ENCODE measurements around the gene TPPP3.

The TPPP3 gene

GRCh38 chr16:67438098-67438791 is 44.9 kb upstream of the TPPP3 start:
- no peak for TF ChIP-seq CTCF (IDR thresholded peaks at IDR 0.05; ENCODE audit: insufficient read depth, low read length, missing control alignments)
- ChIA-PET CTCF (interaction anchor here (1.0 to 2.3 kb wide), 5 partner anchors 9 to 21 kb away, joined by 3 to 19 read pairs (median 6); no protein-coding TSS in a partner anchor), POLR2A (no interaction called here)
- no peak overlapping the region for H3K4me3 ChIP-seq (ENCODE audit: low read depth, low read length)
- DNase-seq (ENCODE audit: low read depth, low spot score) = no peak

GRCh38 chr16:67437513-67437912 is 44.2 kb upstream of the TPPP3 start:
- DNase-seq (ENCODE audit: low read depth, low spot score) = no peak
- CTCF ChIA-PET = interaction anchor here (0.7 to 2.3 kb wide), 3 partner anchors 10 to 12 kb away, joined by 3 to 8 read pairs (median 4); no protein-coding TSS in a partner anchor
- H3K4me3 ChIP-seq (ENCODE audit: low read depth, low read length) = no peak overlapping the region
- no peak for TF ChIP-seq CTCF (IDR thresholded peaks at IDR 0.05; ENCODE audit: insufficient read depth, low read length, missing control alignments)
- POLR2A ChIA-PET = no interaction called here

GRCh38 chr16:67436640-67437193 is 43.4 kb upstream of the TPPP3 start:
- no peak overlapping the region for H3K4me3 ChIP-seq (ENCODE audit: low read depth, low read length)
- ChIA-PET CTCF (interaction anchor here (0.7 to 1.4 kb wide), 4 partner anchors 9 to 20 kb away, joined by 3 to 4 read pairs (median 4); partner anchors contain the start of gene ZDHHC1), POLR2A (no interaction called here)
- DNase-seq (ENCODE audit: low read depth, low spot score) = no peak
- TF ChIP-seq CTCF (IDR thresholded peaks at IDR 0.05; ENCODE audit: insufficient read depth, low read length, missing control alignments) = no peak

GRCh38 chr16:67435758-67436164 is 42.5 kb upstream of the TPPP3 start:
- ChIA-PET POLR2A (no interaction called here), CTCF (interaction anchor here (1.0 to 1.4 kb wide), 3 partner anchors 9 to 19 kb away, joined by 3 to 4 read pairs (median 3); partner anchors contain the start of gene ZDHHC1)
- no peak for DNase-seq (ENCODE audit: low read depth, low spot score)
- H3K4me3 ChIP-seq (ENCODE audit: low read depth, low read length) = no peak overlapping the region
- no peak for TF ChIP-seq CTCF (IDR thresholded peaks at IDR 0.05; ENCODE audit: insufficient read depth, low read length, missing control alignments)

GRCh38 chr16:67433131-67433719 is 39.9 kb upstream of the TPPP3 start:
- DNase-seq (ENCODE audit: low read depth, low spot score) = no peak
- POLR2A ChIA-PET = no interaction called here
- H3K4me3 ChIP-seq (ENCODE audit: low read depth, low read length) = no peak overlapping the region
- no peak for TF ChIP-seq CTCF (IDR thresholded peaks at IDR 0.05; ENCODE audit: insufficient read depth, low read length, missing control alignments)
- CTCF ChIA-PET = interaction anchor here (0.8 to 3.4 kb wide), 8 partner anchors 10 to 51 kb away, joined by 3 to 11 read pairs (median 4); partner anchors contain the start of genes ATP6V0D1 and ZDHHC1

- ChIA-PET CTCF (interaction anchor here (1.1 to 3.4 kb wide), 4 partner anchors 19 to 148 kb away, joined by 3 to 11 read pairs (median 4); no protein-coding TSS in a partner anchor), POLR2A (no interaction called here)
- DNase-seq (ENCODE audit: low read depth, low spot score) = no peak
- no peak for TF ChIP-seq CTCF (IDR thresholded peaks at IDR 0.05; ENCODE audit: insufficient read depth, low read length, missing control alignments)
- no peak overlapping the region for H3K4me3 ChIP-seq (ENCODE audit: low read depth, low read length)
Measured at GRCh38 chr16:67432506-67432890, 39.2 kb upstream of the TPPP3 start.
